Measurements from ENCODE around the gene ASCL3. TPM values are rescaled to one million over a fixed set of nuclear protein-coding genes. Genes with fewer than 3 reads are reported as not detected.
"Not testable (repeated sequence)": the region's sequence is repeated elsewhere in the genome, so short reads cannot be mapped to it uniquely, and the experiment has no call there.

ASCL3 gene
- total and polyA plus RNA-seq, 2 experiments from 2014 or later = not detected

- H3K36me3 ChIP-seq = no peaks in the 10 kb centered on the region
- H3K9me3 ChIP-seq (ENCODE audit: low read depth) = no peaks in the 10 kb centered on the region
- H3K4me1 ChIP-seq (ENCODE audit: low read depth) = no peaks in the 10 kb centered on the region
- H3K27ac ChIP-seq = no peak overlapping the region
- no peak for TF ChIP-seq CTCF (IDR thresholded peaks at IDR 0.05; ENCODE audit: low read depth, low read length)
- no peak overlapping the region for H3K4me3 ChIP-seq
- DNase-seq (ENCODE audit: low read depth in 1 of 2, low spot score in 1 of 2) = no peak
- no peaks in the 10 kb centered on the region for H3K27me3 ChIP-seq
Observed at GRCh38 chr11:8983552-8983951, 40.7 kb upstream of the ASCL3 start.

GRCh38 chr11:8980485-8980884 lies 37.7 kb upstream of the ASCL3 start:
- H3K9me3 ChIP-seq (ENCODE audit: low read depth) = no peaks in the 10 kb centered on the region
- H3K27me3 ChIP-seq = no peaks in the 10 kb centered on the region
- H3K27ac ChIP-seq = no peak overlapping the region
- no peak for DNase-seq (ENCODE audit: low read depth in 1 of 2, low spot score in 1 of 2)
- H3K4me3 ChIP-seq = no peak overlapping the region
- H3K36me3 ChIP-seq = no peaks in the 10 kb centered on the region
- no peaks in the 10 kb centered on the region for H3K4me1 ChIP-seq (ENCODE audit: low read depth)
- no peak for TF ChIP-seq CTCF (IDR thresholded peaks at IDR 0.05; ENCODE audit: low read depth, low read length)

GRCh38 chr11:8979365-8979764 lies 36.5 kb upstream of the ASCL3 start:
- H3K27ac ChIP-seq; H3K4me1 ChIP-seq (ENCODE audit: low read depth); DNase-seq (ENCODE audit: low read depth in 1 of 2, low spot score in 1 of 2); H3K27me3 ChIP-seq; H3K4me3 ChIP-seq; H3K9me3 ChIP-seq (ENCODE audit: low read depth); H3K36me3 ChIP-seq: not testable (repeated sequence)

GRCh38 chr11:8973121-8973520 lies 30.3 kb upstream of the ASCL3 start:
- Histone ChIP-seq H3K4me3 (no peak overlapping the region), H3K36me3 (no peaks in the 10 kb centered on the region), H3K4me1 (ENCODE audit: low read depth) (no peaks in the 10 kb centered on the region), H3K27ac (no peak overlapping the region), H3K9me3 (ENCODE audit: low read depth) (no peaks in the 10 kb centered on the region), H3K27me3 (no peaks in the 10 kb centered on the region)
- DNase-seq (ENCODE audit: low read depth in 1 of 2, low spot score in 1 of 2) = no peak
- no peak for TF ChIP-seq CTCF (IDR thresholded peaks at IDR 0.05; ENCODE audit: low read depth, low read length)

- Histone ChIP-seq H3K4me1 (ENCODE audit: low read depth) (no peaks in the 10 kb centered on the region), H3K36me3 (no peaks in the 10 kb centered on the region), H3K27me3 (no peaks in the 10 kb centered on the region), H3K27ac (no peak overlapping the region), H3K4me3 (no peak overlapping the region), H3K9me3 (ENCODE audit: low read depth) (no peaks in the 10 kb centered on the region)
- TF ChIP-seq CTCF (IDR thresholded peaks at IDR 0.05; ENCODE audit: low read depth, low read length) = no peak
- DNase-seq (ENCODE audit: low read depth in 1 of 2, low spot score in 1 of 2) = no peak
Observed at GRCh38 chr11:8971924-8972316, 29.1 kb upstream of the ASCL3 start.

GRCh38 chr11:8971196-8971923 lies 28.5 kb upstream of the ASCL3 start:
- no peak for DNase-seq (ENCODE audit: low read depth in 1 of 2, low spot score in 1 of 2)
- Histone ChIP-seq H3K4me1 (ENCODE audit: low read depth) (no peaks in the 10 kb centered on the region), H3K27me3 (no peaks in the 10 kb centered on the region), H3K4me3 (no peak overlapping the region), H3K27ac (no peak overlapping the region), H3K36me3 (no peaks in the 10 kb centered on the region), H3K9me3 (ENCODE audit: low read depth) (no peaks in the 10 kb centered on the region)
- no peak for TF ChIP-seq CTCF (IDR thresholded peaks at IDR 0.05; ENCODE audit: low read depth, low read length)
